ENCODE measurements around the gene DNPEP.

DNPEP gene

DNA sequence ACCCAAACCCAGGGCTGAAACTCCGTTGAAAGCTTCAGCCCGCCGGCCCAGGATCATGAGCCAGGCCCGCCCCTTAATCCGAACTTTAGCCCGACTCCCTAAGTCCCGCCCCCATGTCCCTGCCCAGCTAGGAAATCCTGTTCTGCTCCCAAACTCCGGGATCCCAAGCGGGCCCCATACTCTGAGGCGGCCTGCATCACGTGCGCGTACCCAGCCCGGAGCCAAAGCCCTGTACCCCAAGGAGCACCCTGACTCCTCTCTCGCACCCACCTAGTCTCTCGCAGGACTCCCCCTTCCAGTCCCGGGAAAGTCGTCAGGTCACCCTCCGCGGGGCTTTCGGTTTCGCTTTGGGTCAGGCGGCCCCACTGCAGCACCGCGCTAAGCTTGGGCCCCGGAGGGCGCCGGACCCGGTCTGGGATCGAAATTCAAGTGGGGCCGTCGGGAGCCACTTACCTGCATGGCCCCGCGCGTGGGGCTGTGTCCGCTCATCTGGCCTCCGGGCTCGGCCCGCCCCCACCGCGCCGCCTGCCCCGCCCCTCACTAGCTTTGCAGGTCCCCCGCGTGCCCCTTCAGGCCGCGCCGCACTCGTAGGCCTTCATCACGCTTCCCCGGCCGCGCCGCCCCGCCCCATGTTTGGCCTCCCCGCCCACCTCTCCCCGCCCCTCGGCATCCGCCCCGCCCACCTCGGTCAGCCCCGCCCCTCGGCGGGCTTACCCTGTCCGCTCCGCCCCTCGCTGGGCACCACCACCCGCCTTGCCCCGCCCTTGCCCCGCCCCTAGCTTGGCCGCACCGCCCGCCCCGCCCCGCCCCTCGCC lies at the start of gene DNPEP:
Gene DNPEP (minus strand): TSS at position 607 of the 815 bp plus-strand sequence. CDS start 118 bp downstream, at position 489.
- peak; percentile 92 to 97 (median 92) for DNase-seq (ENCODE audit: low read depth in 2 of 3, low spot score in 1 of 3)

DNA sequence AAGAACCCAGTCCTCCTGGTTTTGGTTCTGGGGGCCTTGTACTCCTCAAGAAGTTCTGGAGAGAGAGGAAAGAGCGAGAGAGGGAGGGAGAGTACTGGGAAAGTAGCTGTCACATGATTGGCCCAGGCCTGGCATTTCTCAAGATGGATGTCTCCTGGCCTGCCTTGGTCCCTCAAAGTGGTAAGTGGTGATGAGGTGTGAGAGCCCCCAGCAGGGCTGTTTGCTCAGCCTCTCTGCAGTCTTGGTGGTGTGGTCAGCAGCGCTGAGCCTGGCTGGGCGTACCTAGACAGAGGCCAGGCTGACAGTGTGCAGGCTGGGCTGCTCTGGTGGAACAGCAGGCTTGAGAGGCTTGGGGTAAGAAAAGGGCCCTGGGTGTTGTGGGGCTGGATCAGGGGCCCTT lies 49.4 kb upstream of the DNPEP start:
- no peak for DNase-seq (ENCODE audit: low read depth in 2 of 3, low spot score in 1 of 3)

DNA sequence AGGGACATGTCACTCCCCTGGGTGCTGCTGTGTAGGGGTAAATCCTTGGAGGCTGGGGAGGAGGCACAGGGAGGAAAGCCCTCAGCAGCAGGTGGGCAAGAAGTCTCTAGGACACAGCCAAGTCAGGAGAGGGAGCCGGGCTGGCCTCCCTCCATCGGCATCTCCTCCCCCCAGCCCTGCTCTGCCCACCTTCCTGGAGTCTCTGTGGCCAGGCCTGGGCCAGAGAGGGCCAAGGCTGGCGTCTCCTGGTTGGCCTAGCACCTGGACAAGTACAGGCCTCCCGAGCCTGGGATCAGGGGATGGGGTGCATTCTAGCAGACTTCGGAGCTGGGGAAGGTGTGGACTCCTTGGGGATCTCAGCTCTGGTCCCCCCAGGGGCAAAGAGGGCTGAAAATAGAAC lies 48.8 kb upstream of the DNPEP start:
- no peak for DNase-seq (ENCODE audit: low read depth in 2 of 3, low spot score in 1 of 3)

DNA sequence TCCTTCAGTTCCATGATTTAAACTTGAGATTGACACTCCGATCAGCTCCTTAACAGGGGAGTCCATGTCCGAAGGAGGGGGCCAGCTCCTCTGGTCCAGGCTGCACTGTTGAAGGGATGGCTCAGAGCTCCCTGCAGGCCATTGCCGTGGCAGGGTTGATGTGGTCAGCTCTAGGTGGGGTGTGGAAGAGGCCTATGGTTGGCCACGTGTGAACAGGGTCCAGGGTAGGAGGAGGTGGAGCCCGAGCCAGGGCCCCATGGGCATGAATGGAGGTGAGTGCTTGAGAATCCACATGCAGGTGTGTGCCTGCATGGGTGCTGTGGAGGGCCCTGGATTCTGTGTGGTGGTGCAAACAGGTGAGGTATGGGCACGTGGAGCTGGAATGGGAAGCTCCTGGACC lies 48.0 kb upstream of the DNPEP start:
- DNase-seq (ENCODE audit: low read depth in 2 of 3, low spot score in 1 of 3) = no peak

DNA sequence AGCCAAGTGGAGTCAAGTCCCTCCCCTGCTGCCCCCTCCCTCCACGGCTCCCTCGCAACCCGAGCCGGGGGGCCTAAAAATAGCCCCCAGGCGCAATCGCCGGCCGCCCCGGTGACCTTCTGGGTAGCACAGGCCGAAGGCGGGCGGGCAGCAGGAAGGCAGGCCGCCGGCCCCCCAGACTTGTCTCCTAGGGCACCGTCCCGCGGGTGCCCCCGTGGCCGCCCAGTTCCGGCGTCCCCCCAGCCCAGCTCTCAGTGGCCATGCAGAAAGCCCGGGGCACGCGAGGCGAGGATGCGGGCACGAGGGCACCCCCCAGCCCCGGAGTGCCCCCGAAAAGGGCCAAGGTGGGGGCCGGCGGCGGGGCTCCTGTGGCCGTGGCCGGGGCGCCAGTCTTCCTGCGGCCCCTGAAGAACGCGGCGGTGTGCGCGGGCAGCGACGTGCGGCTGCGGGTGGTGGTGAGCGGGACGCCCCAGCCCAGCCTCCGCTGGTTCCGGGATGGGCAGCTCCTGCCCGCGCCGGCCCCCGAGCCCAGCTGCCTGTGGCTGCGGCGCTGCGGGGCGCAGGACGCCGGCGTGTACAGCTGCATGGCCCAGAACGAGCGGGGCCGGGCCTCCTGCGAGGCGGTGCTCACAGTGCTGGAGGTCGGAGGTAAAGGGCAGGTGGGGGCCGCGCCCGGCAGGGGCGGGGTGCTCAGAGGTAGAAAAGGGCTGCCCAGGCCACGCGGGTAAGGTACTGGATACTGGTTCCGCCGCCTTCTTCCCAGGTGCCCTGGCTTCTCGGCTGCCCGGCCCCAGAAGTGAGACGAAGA lies 47.2 kb upstream of the DNPEP start, which contains the start of gene SPEG:
Gene SPEG (plus strand): TSS at position 126 of the 808 bp plus-strand sequence. CDS start 135 bp downstream, at position 261.
- DNase-seq (ENCODE audit: low read depth in 2 of 3, low spot score in 1 of 3) = no peak

DNA sequence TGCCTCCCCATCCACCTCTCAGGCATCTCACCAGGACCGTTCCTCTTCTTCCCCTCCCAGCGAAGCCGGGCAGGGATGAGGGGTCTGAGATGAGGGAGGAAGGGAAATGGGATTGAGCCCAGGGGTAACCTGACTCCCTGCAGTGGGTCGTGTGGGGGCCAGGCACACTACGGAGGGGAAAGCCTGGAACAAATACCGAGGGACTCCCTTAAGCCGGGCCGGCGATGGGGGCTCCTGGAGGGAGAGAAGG lies 46.7 kb upstream of the DNPEP start:
- no peak for DNase-seq (ENCODE audit: low read depth in 2 of 3, low spot score in 1 of 3)

DNA sequence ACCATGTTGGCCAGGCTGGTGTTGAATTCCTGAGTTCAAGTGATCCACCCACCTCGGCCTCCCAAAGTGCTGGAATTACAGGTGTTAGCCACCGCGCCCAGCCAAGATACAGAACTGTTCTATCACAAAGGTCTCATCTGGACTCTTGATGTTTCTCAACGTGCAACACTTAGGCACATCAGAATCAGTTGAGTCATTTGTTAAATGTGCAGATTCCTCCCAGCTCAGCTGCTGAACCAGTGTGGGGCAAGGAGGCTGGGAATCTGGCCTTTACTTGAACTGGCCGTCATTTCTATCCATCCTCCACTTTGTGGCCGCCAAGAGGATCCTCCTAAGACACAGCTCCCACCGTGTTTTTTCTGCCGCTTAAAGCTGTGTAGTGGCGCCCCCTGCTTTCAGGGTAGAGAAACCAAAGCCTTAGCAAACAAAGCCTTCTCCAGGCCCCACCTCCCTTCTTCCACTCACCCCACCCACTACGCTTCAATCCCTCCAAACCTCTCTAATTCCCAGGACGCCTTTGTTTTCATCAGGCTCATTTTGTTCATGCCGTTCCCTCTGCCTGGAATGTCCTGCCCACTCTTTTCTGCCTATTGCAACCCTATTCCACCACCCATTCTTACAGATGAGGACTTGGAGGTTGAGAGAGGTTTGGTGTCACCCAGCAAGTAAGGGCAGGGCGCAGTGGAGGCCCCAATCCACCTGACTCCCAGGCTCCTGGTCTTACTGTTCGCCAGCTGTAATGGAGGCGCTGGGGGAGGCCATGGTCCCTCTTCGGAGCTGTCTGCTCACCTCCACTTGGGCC lies 46.2 kb upstream of the DNPEP start:
- DNase-seq (ENCODE audit: low read depth in 2 of 3, low spot score in 1 of 3) = peak in 1 of 3 donors; percentile 36

DNA sequence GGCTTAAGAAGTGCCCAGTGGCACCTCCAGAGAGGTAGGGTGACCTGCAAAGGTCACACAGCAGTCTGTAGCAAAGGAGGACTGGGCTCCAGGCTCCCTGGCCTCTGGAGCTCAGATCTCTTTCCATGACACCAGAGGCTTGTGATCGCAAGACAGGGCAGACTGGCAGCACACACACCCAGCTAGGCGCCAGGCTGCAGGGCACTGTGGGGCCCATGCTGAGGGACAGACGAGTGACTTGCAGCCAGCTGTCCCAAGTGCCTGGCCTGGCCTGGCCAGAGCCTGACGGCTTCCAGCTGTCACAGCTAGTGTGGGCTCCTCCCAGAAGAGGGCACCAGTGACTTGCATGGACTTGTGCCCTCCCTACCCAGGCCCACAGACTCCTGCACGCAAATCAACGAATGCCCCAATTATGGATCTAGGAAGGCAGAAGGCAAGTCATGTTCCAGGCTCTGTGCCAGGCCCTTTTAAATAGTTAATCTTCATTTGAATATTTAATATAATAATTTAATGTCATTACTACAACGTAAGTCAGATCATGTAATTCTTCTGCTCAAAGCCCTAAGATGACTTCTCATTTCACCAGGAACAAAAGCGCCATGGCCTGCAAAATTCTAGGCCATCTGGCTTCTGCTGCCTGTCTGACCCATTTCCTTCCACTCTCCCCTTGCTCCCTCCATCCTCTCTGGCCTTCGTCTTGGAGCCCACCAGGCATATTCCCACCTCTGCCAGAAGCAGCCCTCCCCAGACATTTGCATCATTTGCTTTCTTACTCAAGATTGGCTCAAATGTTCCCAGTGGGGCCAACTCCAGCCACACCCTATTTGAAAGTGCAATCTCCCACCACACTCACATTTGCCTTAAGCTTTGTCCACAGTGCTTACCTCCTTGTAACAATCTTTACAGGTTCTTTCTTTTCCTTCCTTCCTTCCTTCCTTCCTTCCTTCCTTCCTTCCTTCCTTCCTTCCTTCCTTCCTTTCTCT lies 43.2 kb upstream of the DNPEP start:
- DNase-seq (ENCODE audit: low read depth in 2 of 3, low spot score in 1 of 3) = no peak

DNA sequence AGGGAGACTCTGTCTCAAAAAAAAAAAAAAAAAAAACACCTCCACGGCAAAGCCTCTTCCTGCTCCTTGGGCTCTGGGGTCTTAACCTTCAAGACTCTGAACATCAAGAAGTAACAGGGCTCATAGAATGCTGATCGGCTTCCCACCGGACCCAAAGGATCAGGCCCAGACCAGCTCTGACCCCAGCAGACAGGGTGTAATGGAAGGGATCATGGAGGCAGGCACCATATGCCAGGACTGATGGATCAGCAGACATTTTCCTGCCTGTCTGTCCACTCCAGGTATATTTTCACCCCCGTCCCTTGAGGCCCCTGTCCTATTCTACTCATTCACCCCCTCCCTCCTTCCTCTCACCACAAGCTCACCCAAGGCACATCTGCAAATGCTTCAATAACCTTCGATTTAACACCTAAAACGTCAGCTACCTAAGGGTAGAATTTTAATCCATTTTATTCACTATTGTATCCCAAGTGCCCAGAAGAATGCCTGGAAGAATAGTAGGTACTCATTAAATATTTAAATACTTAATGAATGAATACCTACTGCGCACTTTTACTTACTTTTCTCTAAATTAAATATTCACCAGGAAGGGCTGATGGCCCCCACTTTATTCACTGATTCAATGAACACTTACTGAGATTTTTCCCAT lies 42.4 kb upstream of the DNPEP start:
- no peak for DNase-seq (ENCODE audit: low read depth in 2 of 3, low spot score in 1 of 3)

DNA sequence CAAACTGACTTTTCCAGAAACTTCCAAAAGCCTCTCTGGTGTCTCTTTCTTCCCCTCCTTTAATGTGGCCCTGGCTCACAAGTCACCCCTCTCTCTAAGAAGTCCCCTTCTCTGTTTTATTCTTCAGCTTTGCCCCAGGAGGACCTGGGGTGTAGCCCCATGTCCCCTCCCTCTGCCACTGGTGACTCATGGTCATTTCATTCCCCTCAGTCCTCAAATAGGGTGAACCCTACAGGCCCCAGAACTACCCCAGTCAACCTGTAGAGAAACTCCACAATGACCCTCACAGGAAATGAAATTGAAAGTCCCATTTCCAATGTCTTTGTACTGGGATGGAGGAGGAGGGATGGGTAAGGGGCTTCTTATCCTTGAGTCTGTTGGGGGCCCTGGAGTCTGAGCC lies 40.8 kb upstream of the DNPEP start:
- no peak for DNase-seq (ENCODE audit: low read depth in 2 of 3, low spot score in 1 of 3)

DNA sequence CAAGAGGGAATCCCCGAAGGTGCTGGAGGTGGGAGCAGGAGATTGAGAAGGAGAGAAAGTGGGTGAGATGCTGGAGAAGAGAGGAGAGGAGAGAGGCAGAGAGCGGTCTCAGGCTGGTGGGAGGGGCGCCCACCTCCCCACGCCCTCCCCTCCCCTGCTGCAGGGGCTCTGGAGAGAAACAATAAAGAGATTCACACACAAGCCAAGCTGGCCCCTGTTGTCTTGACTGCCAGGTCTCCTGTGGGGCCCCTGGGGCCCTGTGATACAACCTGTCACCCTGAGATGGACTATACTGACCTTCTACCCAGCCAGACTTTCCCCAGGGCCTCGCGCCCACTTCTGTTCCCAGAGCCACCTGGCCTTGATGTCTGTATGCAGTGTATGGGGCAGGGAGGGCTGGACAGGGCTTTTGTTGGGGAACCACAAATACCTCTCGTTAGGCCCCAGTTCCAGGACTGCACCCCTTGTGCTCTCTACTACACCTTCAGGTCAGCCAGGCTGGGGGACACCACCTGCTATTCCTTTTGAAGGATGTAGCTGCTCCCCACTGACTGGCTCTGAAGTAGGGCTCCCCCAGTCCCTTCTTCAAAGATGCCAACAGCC lies 38.9 kb upstream of the DNPEP start:
- DNase-seq (ENCODE audit: low read depth in 2 of 3, low spot score in 1 of 3) = no peak

DNA sequence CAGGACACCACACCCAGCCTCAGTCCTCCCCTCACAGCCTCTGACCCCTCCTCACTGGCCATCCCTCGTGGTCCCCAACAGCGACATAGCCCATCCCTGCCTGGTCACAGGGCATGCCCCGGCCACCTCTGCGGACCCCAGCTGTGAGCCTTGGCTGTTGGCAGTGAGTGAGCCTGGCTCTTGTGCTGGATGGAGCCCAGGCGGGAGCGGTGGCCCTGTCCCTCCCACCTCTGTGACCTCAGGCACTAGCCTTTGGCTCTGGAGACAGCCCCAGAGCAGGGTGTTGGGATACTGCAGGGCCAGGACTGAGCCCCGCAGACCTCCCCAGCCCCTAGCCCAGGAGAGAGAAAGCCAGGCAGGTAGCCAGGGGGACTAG lies 38.3 kb upstream of the DNPEP start:
- no peak for DNase-seq (ENCODE audit: low read depth in 2 of 3, low spot score in 1 of 3)

DNA sequence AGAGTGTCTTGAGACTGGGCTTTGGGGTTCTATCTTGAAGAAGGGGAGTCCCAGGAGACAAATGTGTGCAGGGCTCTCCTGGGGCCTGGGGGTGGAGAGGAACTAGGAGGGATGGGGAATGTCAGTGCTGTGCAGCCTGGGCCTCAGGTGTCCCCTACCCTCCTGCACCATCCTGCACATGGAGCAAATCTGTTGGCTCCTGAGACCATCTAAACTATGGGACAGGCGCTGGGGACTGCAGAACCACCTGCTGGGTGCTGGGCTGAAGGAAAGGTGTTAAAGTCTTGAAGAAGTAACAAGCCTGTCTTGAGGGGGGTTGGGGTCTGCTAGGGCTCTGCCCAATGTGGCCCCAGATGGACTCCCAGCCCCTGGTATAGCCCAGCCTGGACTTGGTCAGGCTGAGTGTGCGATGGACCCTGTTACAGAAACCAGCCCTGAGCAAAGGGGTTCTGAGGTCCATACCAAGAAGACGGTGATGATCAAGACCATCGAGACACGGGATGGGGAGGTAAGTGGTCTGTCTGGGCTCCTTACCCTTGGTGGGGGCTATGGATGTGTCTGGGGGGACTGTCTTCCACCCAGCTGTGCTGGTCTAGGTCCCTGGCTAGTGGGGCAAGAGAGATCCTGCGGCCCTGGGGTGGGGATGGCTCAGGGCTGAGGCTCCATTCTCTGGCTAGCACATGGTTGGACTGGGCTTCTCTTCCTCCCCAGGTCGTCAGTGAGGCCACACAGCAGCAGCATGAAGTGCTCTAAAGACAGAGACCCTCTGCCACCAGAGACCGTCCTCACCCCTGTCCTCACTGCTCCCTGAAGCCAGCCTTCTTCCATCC lies 37.7 kb upstream of the DNPEP start:
- DNase-seq (ENCODE audit: low read depth in 2 of 3, low spot score in 1 of 3) = no peak

DNA sequence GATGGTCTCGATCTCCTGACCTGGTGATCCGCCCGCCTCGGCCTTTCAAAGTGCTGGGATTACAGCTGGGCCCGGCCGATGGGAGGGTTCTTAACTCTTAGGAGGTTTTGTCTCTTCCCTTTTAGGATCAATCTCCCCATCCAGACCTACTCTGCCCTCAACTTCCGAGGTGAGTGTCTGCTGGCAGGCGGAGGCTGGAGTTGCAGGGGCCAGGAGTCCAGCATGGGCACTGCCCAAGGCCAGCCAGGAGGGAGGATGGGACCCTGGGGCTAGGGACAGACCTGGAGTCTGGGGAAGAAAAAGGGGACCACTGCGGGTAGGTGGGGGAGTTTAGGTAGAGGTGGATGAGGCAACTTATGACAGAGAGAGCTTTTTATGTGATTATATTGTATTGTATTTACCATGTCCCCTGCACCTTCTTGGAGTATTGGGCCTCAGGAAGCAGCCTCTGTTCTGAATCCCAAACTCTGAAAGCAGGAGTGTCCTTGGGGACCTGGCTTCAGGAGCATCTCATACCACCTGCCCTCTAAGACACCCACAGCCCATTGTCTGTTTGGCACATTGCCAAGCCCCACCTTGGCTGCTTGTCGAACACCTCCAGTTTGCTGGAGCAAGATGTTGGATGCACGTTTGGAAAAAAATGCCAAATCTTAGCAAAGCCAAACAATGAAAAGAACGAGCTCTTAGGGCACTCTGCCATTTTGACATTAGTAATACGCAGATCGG lies 36.1 kb upstream of the DNPEP start:
- DNase-seq (ENCODE audit: low read depth in 2 of 3, low spot score in 1 of 3) = no peak

DNA sequence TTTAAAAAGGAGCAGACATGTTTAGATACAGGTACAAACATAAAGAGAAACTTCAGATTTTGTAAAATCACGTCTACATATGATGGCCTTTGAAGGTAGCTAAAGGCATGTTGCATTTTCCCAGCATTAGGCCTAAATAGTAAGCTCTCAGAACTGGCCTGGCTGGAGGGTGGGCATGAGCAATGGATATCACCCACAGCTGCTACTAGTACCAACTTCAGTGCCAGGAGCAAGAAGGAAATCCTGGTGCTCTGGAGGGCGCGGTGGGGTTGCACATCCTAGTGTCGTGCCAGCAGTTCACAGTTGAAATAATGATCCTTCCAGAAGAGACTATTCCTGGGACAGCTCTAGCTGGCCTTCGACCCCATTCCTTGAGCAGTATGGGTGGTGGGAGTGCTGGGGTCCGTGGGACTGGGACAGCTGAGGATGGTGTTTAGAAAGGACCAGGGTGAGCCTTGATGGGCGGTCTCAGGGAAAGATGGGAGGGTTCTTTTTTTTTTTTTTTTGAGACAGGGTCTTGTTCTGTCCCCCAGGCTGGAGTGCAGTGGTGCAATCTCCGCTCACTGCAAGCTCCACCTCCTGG lies 35.3 kb upstream of the DNPEP start:
- no peak for DNase-seq (ENCODE audit: low read depth in 2 of 3, low spot score in 1 of 3)

DNA sequence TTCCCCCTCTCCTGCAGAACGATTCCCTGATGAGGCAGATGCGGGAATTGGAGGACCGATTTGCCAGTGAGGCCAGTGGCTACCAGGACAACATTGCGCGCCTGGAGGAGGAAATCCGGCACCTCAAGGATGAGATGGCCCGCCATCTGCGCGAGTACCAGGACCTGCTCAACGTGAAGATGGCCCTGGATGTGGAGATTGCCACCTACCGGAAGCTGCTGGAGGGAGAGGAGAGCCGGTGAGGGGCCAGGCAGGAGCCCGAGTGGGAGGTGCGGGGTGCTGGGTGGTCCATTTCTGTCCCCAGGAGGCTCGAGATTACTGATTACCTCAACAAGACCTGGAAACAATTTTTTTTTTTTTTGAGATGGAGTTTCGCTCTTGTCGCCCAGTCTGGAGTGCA lies 33.6 kb upstream of the DNPEP start:
- no peak for DNase-seq (ENCODE audit: low read depth in 2 of 3, low spot score in 1 of 3)

DNA sequence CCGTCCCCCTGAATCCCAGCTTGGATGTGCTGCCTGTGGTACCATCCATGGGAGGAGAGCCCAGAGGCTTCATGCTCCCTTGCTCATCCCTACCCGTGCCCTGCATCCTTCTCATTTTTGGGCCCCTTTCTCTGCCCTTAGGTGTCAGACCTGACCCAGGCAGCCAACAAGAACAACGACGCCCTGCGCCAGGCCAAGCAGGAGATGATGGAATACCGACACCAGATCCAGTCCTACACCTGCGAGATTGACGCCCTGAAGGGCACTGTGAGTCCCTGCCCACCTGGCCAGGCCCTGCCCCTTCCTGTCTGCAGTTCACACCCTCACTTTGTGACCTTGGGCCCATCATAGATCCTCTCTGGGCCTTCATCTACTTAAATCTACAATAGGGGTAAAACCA lies 33.0 kb upstream of the DNPEP start:
- no peak for DNase-seq (ENCODE audit: low read depth in 2 of 3, low spot score in 1 of 3)
